ENCODE results near the gene KAT2A. TPM values are rescaled to one million over a fixed set of nuclear protein-coding genes. Genes with fewer than 3 reads are reported as not detected.

Gene KAT2A
- total RNA-seq, 1 experiment from 2014 or later: 44.8 TPM

DNA sequence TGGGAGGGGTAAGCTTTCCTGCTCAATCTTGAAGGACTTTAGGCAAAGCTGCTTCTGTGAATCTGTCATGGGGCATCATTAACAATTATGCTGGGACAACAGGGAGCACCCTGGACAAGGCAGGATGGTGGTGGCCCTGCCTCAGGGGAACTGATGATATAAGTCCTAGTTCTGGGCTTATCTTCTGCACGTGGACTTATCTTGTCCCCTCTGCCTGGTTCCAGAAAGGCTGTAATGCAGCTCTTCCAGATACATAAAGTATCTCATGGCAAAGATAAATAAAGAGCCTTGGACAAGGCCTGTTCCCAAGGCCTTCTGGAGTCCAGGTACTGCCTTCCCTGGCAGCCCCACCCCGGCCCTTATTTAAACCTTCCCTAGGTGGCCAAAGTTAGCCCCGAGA is 16.9 kb downstream of the KAT2A start (continued):
- TF ChIP-seq ZBTB21 (CRISPR knock-in tag; IDR thresholded peaks at IDR 0.05; ENCODE audit: borderline replicate concordance) (no peak), OVOL2 (CRISPR knock-in tag; IDR thresholded peaks at IDR 0.05; ENCODE audit: borderline replicate concordance) (no peak)

- peaks cover 16% of the 10 kb centered on the region for H3K4me1 Mint-ChIP-seq
- H3K4me3 Mint-ChIP-seq: no peak overlapping the region
- H3K9me3 Mint-ChIP-seq: no peaks in the 10 kb centered on the region
- H3K36me3 Mint-ChIP-seq: no peaks in the 10 kb centered on the region
- POLR2A ChIA-PET: no interaction called here
- peaks cover 13% of the 10 kb centered on the region for H3K27me3 Mint-ChIP-seq (ENCODE audit: low read depth)
- no peak for ATAC-seq
- H3K27ac Mint-ChIP-seq: no peak overlapping the region
- TF ChIP-seq RORB (CRISPR knock-in tag; IDR thresholded peaks at IDR 0.05) (no peak), RELA (CRISPR knock-in tag; IDR thresholded peaks at IDR 0.05; ENCODE audit: borderline replicate concordance) (no peak)
- CTCF ChIA-PET: interaction anchor here (0.6 to 6.7 kb wide), 14 partner anchors 8 to 139 kb away, joined by 3 to 138 read pairs (median 3); partner anchors contain the start of gene NKIRAS2
- no peak for DNase-seq (ENCODE audit: low spot score)
These were observed 17.8 kb downstream of the KAT2A start for GRCh38 chr17:42103221-42103954.

DNA sequence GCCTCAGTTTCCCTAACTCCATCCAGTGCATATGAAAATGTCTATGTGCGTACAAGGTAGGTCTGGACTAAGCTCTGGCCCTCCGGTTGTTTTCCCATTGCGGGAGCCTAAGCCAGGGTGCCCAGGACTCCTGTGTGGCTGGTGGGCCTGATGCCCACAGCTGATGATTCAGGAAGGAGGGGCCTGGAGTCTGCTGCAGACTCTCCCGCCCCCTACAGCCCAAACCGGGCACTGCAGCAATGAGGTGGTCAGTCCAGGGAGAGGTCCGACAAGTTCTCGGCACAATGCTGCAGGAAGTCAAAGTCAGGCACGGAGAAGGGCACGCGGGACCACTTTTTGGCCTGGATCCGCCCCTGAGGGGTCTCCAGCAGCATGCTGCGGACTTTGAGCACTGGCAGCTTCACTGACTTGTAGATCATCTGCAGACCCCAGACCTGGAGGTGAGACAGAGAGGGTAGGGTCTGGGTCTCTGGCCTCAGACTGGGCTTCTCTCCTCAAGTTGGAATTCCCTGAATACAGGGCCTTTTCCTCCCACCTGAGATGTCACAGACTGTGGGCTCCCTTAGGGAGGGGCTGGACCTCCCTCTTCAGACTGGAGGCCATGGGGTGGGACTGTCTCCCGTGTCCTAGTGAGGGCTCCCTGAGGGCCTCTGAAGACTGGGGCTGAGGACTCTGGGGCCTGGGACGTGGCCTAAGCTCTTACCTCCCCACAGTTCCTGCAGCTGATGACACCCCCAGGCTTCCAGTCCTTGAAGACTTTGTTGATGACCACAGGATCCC is 19.5 kb downstream of the KAT2A start:
- peaks cover 19% of the 10 kb centered on the region for H3K4me1 Mint-ChIP-seq
- H3K27me3 Mint-ChIP-seq (ENCODE audit: low read depth): peaks cover 25% of the 10 kb centered on the region
- no peak overlapping the region for H3K4me3 Mint-ChIP-seq
- POLR2A ChIA-PET: interaction anchor here (0.5 kb wide), 1 partner anchor 71 kb away, joined by 3 read pairs; no protein-coding TSS in a partner anchor
- H3K27ac Mint-ChIP-seq: no peak overlapping the region
- DNase-seq (ENCODE audit: low spot score): peak; percentile 97
- no peaks in the 10 kb centered on the region for H3K9me3 Mint-ChIP-seq
- CTCF ChIA-PET: interaction anchor here (0.5 to 6.7 kb wide), 47 partner anchors 8 to 328 kb away, joined by 3 to 138 read pairs (median 4); partner anchors contain the start of genes DHX58, DNAJC7, HSPB9 and JUP
- no peaks in the 10 kb centered on the region for H3K36me3 Mint-ChIP-seq
- TF ChIP-seq ZSCAN18 (CRISPR knock-in tag; IDR thresholded peaks at IDR 0.05) (no peak), OVOL2 (CRISPR knock-in tag; IDR thresholded peaks at IDR 0.05; ENCODE audit: borderline replicate concordance) (no peak), TEAD4 (CRISPR knock-in tag; IDR thresholded peaks at IDR 0.05) (no peak), TP53 (CRISPR knock-in tag; IDR thresholded peaks at IDR 0.05) (no peak), GABPB1 (CRISPR knock-in tag; IDR thresholded peaks at IDR 0.05) (0 out of 2 replicates have a peak, but pooled peaks have one; percentile 19), ZNF396 (CRISPR knock-in tag; IDR thresholded peaks at IDR 0.05; ENCODE audit: borderline replicate concordance) (no peak), NR2C2 (CRISPR knock-in tag; IDR thresholded peaks at IDR 0.05) (no peak)
- TF ChIP-seq, protein P1, sequence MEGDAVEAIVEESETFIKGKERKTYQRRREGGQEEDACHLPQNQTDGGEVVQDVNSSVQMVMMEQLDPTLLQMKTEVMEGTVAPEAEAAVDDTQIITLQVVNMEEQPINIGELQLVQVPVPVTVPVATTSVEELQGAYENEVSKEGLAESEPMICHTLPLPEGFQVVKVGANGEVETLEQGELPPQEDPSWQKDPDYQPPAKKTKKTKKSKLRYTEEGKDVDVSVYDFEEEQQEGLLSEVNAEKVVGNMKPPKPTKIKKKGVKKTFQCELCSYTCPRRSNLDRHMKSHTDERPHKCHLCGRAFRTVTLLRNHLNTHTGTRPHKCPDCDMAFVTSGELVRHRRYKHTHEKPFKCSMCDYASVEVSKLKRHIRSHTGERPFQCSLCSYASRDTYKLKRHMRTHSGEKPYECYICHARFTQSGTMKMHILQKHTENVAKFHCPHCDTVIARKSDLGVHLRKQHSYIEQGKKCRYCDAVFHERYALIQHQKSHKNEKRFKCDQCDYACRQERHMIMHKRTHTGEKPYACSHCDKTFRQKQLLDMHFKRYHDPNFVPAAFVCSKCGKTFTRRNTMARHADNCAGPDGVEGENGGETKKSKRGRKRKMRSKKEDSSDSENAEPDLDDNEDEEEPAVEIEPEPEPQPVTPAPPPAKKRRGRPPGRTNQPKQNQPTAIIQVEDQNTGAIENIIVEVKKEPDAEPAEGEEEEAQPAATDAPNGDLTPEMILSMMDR (IDR thresholded peaks at IDR 0.05): peak; percentile 98
- TF ChIP-seq, protein P2, sequence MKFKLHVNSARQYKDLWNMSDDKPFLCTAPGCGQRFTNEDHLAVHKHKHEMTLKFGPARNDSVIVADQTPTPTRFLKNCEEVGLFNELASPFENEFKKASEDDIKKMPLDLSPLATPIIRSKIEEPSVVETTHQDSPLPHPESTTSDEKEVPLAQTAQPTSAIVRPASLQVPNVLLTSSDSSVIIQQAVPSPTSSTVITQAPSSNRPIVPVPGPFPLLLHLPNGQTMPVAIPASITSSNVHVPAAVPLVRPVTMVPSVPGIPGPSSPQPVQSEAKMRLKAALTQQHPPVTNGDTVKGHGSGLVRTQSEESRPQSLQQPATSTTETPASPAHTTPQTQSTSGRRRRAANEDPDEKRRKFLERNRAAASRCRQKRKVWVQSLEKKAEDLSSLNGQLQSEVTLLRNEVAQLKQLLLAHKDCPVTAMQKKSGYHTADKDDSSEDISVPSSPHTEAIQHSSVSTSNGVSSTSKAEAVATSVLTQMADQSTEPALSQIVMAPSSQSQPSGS (CRISPR knock-in tag; IDR thresholded peaks at IDR 0.05; ENCODE audit: borderline replicate concordance, low read depth): no peak
- ATAC-seq: peak; percentile 84
